ENCODE measurements around the gene TMTC1.

The TMTC1 gene

GRCh38 chr12:29778531-29778930 lies 5.2 kb downstream of the TMTC1 start:
- Histone ChIP-seq H2BK12ac (ENCODE audit: low read length) (no peak overlapping the region), H2AFZ (ENCODE audit: insufficient read depth, low read length, poor library complexity) (no peak overlapping the region), H2AK5ac (ENCODE audit: low read length) (no peak overlapping the region), H3K4me2 (ENCODE audit: low read length) (no peak overlapping the region), H2BK5ac (ENCODE audit: low read depth, low read length, poor library complexity) (no peak overlapping the region), H4K8ac (ENCODE audit: low read depth, low read length) (no peak overlapping the region), H3K9ac (ENCODE audit: low read length) (no peak overlapping the region), H3K4ac (ENCODE audit: low read depth, low read length) (no peak overlapping the region), H4K12ac (ENCODE audit: low read depth, low read length) (no peak overlapping the region), H3K79me1 (ENCODE audit: low read length) (no peaks in the 10 kb centered on the region), H3K79me2 (ENCODE audit: control insufficient read depth, insufficient read depth, low read length, poor library complexity) (no peaks in the 10 kb centered on the region), H3K23ac (ENCODE audit: low read length) (no peak overlapping the region), H3K14ac (ENCODE audit: low read length) (no peak overlapping the region), H3K4me1 (ENCODE audit: control insufficient read depth in 1 of 2, insufficient read depth in 2 of 2, low read length in 2 of 2) (no peaks in the 10 kb centered on the region), H3K36me3 (ENCODE audit: control insufficient read depth in 1 of 2, insufficient read depth in 2 of 2, low read length in 2 of 2) (peaks cover 0 to 2% of the 10 kb centered on the region in 2 experiments), H2BK120ac (ENCODE audit: insufficient read depth, low read length, poor library complexity) (no peak overlapping the region), H3K9me3 (ENCODE audit: insufficient read depth, low read depth, low read length) (no peaks in the 10 kb centered on the region), H4K91ac (ENCODE audit: low read depth, low read length) (no peak overlapping the region), H3K27me3 (ENCODE audit: insufficient read depth, low read length) (peaks cover 3% of the 10 kb centered on the region), H3K27ac (ENCODE audit: low read depth, low read length) (no peak overlapping the region), H3K18ac (ENCODE audit: low read length) (no peak overlapping the region), H3K4me3 (ENCODE audit: low read depth, low read length) (no peak overlapping the region)
- DNase-seq, result no peak

DNA sequence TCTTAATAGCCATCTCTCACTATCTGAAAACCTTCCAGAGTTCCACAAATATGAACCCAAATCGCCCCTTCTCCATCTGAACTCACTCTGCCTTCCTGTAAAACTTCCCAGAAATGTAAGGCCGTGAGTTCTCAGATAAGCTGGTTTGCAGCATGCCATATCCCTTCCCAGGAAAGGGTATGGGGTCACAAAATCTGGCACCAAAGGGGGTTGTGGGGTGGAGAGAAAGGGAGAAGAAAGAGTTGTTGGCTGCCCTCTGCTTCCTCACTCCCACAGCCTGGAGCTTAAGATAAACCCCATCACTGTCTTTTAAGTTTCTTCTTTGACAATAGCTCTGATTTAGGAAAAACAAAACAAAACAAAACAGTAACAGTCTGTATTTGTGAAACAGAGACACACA lies 10.7 kb downstream of the TMTC1 start:
- no CpG with 5 or more reads among the region's 2 CpGs for WGBS (ENCODE audit: extremely low coverage, insufficient coverage, insufficient read length)

GRCh38 chr12:29771786-29772185 lies 12.0 kb downstream of the TMTC1 start:
- peaks cover 0 to 2% of the 10 kb centered on the region in 2 experiments for H3K36me3 ChIP-seq (ENCODE audit: control insufficient read depth in 1 of 2, insufficient read depth in 2 of 2, low read length in 2 of 2)
- no peaks in the 10 kb centered on the region for H3K79me2 ChIP-seq (ENCODE audit: control insufficient read depth, insufficient read depth, low read length, poor library complexity)
- H3K14ac ChIP-seq (ENCODE audit: low read length), result no peak overlapping the region
- no peak overlapping the region for H2AK5ac ChIP-seq (ENCODE audit: low read length)
- H3K18ac ChIP-seq (ENCODE audit: low read length), result no peak overlapping the region
- H3K9me3 ChIP-seq (ENCODE audit: insufficient read depth, low read depth, low read length), result no peaks in the 10 kb centered on the region
- H4K12ac ChIP-seq (ENCODE audit: low read depth, low read length), result no peak overlapping the region
- no peak overlapping the region for H3K4me3 ChIP-seq (ENCODE audit: low read depth, low read length)
- no peak overlapping the region for H2BK5ac ChIP-seq (ENCODE audit: low read depth, low read length, poor library complexity)
- no peak overlapping the region for H4K8ac ChIP-seq (ENCODE audit: low read depth, low read length)
- H4K91ac ChIP-seq (ENCODE audit: low read depth, low read length), result no peak overlapping the region
- H3K4ac ChIP-seq (ENCODE audit: low read depth, low read length), result no peak overlapping the region
- no peak overlapping the region for H3K9ac ChIP-seq (ENCODE audit: low read length)
- H2BK12ac ChIP-seq (ENCODE audit: low read length), result no peak overlapping the region
- H2AFZ ChIP-seq (ENCODE audit: insufficient read depth, low read length, poor library complexity), result no peak overlapping the region
- no peak overlapping the region for H3K23ac ChIP-seq (ENCODE audit: low read length)
- H3K27me3 ChIP-seq (ENCODE audit: insufficient read depth, low read length), result no peaks in the 10 kb centered on the region
- no peaks in the 10 kb centered on the region for H3K79me1 ChIP-seq (ENCODE audit: low read length)
- H3K4me2 ChIP-seq (ENCODE audit: low read length), result no peak overlapping the region
- no peaks in the 10 kb centered on the region for H3K4me1 ChIP-seq (ENCODE audit: control insufficient read depth in 1 of 2, insufficient read depth in 2 of 2, low read length in 2 of 2)
- H3K27ac ChIP-seq (ENCODE audit: low read depth, low read length), result no peak overlapping the region
- no peak overlapping the region for H2BK120ac ChIP-seq (ENCODE audit: insufficient read depth, low read length, poor library complexity)
- DNase-seq, result no peak

More for the DNA sequence above, 10.7 kb downstream of the TMTC1 start:
- no peaks in the 10 kb centered on the region for H3K9me3 ChIP-seq (ENCODE audit: insufficient read depth, low read depth, low read length)
- no peak overlapping the region for H3K9ac ChIP-seq (ENCODE audit: low read length)
- no peak overlapping the region for H4K91ac ChIP-seq (ENCODE audit: low read depth, low read length)
- H2AFZ ChIP-seq (ENCODE audit: insufficient read depth, low read length, poor library complexity), result no peak overlapping the region
- H3K23ac ChIP-seq (ENCODE audit: low read length), result no peak overlapping the region
- H3K4me2 ChIP-seq (ENCODE audit: low read length), result no peak overlapping the region
- no peak overlapping the region for H3K14ac ChIP-seq (ENCODE audit: low read length)
- H4K12ac ChIP-seq (ENCODE audit: low read depth, low read length), result no peak overlapping the region
- H4K8ac ChIP-seq (ENCODE audit: low read depth, low read length), result no peak overlapping the region
- no peak overlapping the region for H2BK12ac ChIP-seq (ENCODE audit: low read length)
- no peaks in the 10 kb centered on the region for H3K4me1 ChIP-seq (ENCODE audit: control insufficient read depth in 1 of 2, insufficient read depth in 2 of 2, low read length in 2 of 2)
- no peak overlapping the region for H2AK5ac ChIP-seq (ENCODE audit: low read length)
- no peak overlapping the region for H3K27ac ChIP-seq (ENCODE audit: low read depth, low read length)
- H3K27me3 ChIP-seq (ENCODE audit: insufficient read depth, low read length), result no peaks in the 10 kb centered on the region
- no peaks in the 10 kb centered on the region for H3K79me2 ChIP-seq (ENCODE audit: control insufficient read depth, insufficient read depth, low read length, poor library complexity)
- H2BK5ac ChIP-seq (ENCODE audit: low read depth, low read length, poor library complexity), result no peak overlapping the region
- no peaks in the 10 kb centered on the region for H3K79me1 ChIP-seq (ENCODE audit: low read length)
- H3K4ac ChIP-seq (ENCODE audit: low read depth, low read length), result no peak overlapping the region
- peaks cover 0 to 2% of the 10 kb centered on the region in 2 experiments for H3K36me3 ChIP-seq (ENCODE audit: control insufficient read depth in 1 of 2, insufficient read depth in 2 of 2, low read length in 2 of 2)
- no peak overlapping the region for H3K4me3 ChIP-seq (ENCODE audit: low read depth, low read length)
- H3K18ac ChIP-seq (ENCODE audit: low read length), result no peak overlapping the region
- DNase-seq, result no peak
- no peak overlapping the region for H2BK120ac ChIP-seq (ENCODE audit: insufficient read depth, low read length, poor library complexity)

GRCh38 chr12:29771165-29771564 lies 12.6 kb downstream of the TMTC1 start:
- Histone ChIP-seq H3K23ac (ENCODE audit: low read length) (no peak overlapping the region), H3K4me2 (ENCODE audit: low read length) (no peak overlapping the region), H4K8ac (ENCODE audit: low read depth, low read length) (no peak overlapping the region), H3K4me1 (ENCODE audit: control insufficient read depth in 1 of 2, insufficient read depth in 2 of 2, low read length in 2 of 2) (no peaks in the 10 kb centered on the region), H3K79me2 (ENCODE audit: control insufficient read depth, insufficient read depth, low read length, poor library complexity) (no peaks in the 10 kb centered on the region), H2AFZ (ENCODE audit: insufficient read depth, low read length, poor library complexity) (no peak overlapping the region), H3K79me1 (ENCODE audit: low read length) (no peaks in the 10 kb centered on the region), H3K14ac (ENCODE audit: low read length) (no peak overlapping the region), H3K9me3 (ENCODE audit: insufficient read depth, low read depth, low read length) (no peaks in the 10 kb centered on the region), H2BK120ac (ENCODE audit: insufficient read depth, low read length, poor library complexity) (no peak overlapping the region), H3K27me3 (ENCODE audit: insufficient read depth, low read length) (no peaks in the 10 kb centered on the region), H4K91ac (ENCODE audit: low read depth, low read length) (no peak overlapping the region), H3K36me3 (ENCODE audit: control insufficient read depth in 1 of 2, insufficient read depth in 2 of 2, low read length in 2 of 2) (no peaks in the 10 kb centered on the region), H3K4ac (ENCODE audit: low read depth, low read length) (no peak overlapping the region), H2BK5ac (ENCODE audit: low read depth, low read length, poor library complexity) (no peak overlapping the region), H2AK5ac (ENCODE audit: low read length) (no peak overlapping the region), H3K27ac (ENCODE audit: low read depth, low read length) (no peak overlapping the region), H3K4me3 (ENCODE audit: low read depth, low read length) (no peak overlapping the region), H2BK12ac (ENCODE audit: low read length) (no peak overlapping the region), H4K12ac (ENCODE audit: low read depth, low read length) (no peak overlapping the region), H3K18ac (ENCODE audit: low read length) (no peak overlapping the region), H3K9ac (ENCODE audit: low read length) (no peak overlapping the region)
- WGBS (ENCODE audit: extremely low coverage, insufficient coverage, insufficient read length), result no CpG with 5 or more reads among the region's 3 CpGs
- DNase-seq, result no peak

Data from trophoblast cell (in vitro differentiated cells and primary cell).